Measurements from ENCODE around the gene KCTD4. TPM values are rescaled to one million over a fixed set of nuclear protein-coding genes. Genes with fewer than 3 reads are reported as not detected.
A peak's percentile ranks its signal among the peaks of the same experiment; 100 is the strongest.

The KCTD4 gene
- total and polyA plus RNA-seq, 11 donors: 0.08 to 0.75 (median 0.12) TPM; not detected in 8

DNA sequence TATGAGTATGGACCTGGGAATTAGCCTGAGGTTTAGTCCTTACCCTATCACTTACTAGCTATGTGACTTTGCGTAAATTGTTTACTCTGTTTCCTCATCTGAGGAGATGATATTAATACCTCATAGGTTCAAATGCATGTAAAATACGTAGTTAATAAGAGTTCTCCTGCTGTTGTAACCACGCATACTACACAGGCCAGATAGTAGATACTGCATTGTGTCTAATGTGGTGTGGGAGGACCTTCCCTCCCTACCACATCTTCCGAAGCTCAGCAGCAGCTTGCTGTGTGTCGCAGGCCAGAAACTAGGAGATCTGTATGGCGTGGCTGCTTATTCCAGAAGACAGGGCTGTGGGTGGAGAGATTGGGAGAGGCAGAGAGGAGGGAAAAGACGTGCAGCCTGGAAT, 57.5 kb downstream of the KCTD4 start:
- intact Hi-C loops (cut with DNase I): no loop called here
- H3K27ac ChIP-seq: peak overlapping the region in 7 of 12 donors; percentile 3 to 27 (median 12)
- peaks cover 0 to 13% (median 9%) of the 10 kb centered on the region in 9 donors for H3K36me3 ChIP-seq
- TF ChIP-seq, protein P1, sequence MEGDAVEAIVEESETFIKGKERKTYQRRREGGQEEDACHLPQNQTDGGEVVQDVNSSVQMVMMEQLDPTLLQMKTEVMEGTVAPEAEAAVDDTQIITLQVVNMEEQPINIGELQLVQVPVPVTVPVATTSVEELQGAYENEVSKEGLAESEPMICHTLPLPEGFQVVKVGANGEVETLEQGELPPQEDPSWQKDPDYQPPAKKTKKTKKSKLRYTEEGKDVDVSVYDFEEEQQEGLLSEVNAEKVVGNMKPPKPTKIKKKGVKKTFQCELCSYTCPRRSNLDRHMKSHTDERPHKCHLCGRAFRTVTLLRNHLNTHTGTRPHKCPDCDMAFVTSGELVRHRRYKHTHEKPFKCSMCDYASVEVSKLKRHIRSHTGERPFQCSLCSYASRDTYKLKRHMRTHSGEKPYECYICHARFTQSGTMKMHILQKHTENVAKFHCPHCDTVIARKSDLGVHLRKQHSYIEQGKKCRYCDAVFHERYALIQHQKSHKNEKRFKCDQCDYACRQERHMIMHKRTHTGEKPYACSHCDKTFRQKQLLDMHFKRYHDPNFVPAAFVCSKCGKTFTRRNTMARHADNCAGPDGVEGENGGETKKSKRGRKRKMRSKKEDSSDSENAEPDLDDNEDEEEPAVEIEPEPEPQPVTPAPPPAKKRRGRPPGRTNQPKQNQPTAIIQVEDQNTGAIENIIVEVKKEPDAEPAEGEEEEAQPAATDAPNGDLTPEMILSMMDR (IDR thresholded peaks at IDR 0.05): no peak
- no peak for TF ChIP-seq POLR2A (IDR thresholded peaks at IDR 0.05)
- no peaks in the 10 kb centered on the region for H3K27me3 ChIP-seq
- H3K4me3 ChIP-seq: no peak overlapping the region
- DNase-seq: no peak
- H3K4me1 ChIP-seq: peaks cover 0 to 14% (median 0%) of the 10 kb centered on the region in 12 donors
- 77 to 83% (median 79%) methylated on average over 7 of the region's 7 CpGs for WGBS, 4 donors
- H3K9me3 ChIP-seq: no peaks in the 10 kb centered on the region
- peak in 3 of 4 donors; percentile 23 to 66 (median 48) for ATAC-seq

Other genes with a start within 250 kb of the KCTD4 start
- gene NUFIP1, start 211.6 kb downstream of the KCTD4 start, total RNA-seq: 1 to 10 TPM; 2.1 to 4.9 (median 3.3) TPM
- gene NUFIP1, start 211.6 kb downstream of the KCTD4 start, polyA plus RNA-seq: 1 to 10 TPM; 1.4 to 2.4 TPM
- gene GPALPP1, start 211.5 kb downstream of the KCTD4 start, total RNA-seq: 10 to 100 TPM; 10.9 to 16.1 (median 13.4) TPM
- gene GPALPP1, start 211.5 kb downstream of the KCTD4 start, polyA plus RNA-seq: 1 to 10 TPM; 5.4 to 9.5 TPM
- gene GTF2F2, start 80.5 kb downstream of the KCTD4 start, total RNA-seq: 10 to 100 TPM; 17.7 to 25.4 (median 21.6) TPM
- 10 to 100 TPM; 17.9 to 22.8 TPM for gene GTF2F2, start 80.5 kb downstream of the KCTD4 start, polyA plus RNA-seq
- 1,000 to 10,000 TPM; 1,738 to 4,300 (median 3,888) TPM for gene TPT1, start 140.1 kb upstream of the KCTD4 start, total RNA-seq
- gene TPT1, start 140.1 kb upstream of the KCTD4 start, polyA plus RNA-seq: 1,000 to 10,000 TPM; 6,619 to 7,117 TPM
- gene SLC25A30, start 217.3 kb upstream of the KCTD4 start, total RNA-seq: 100 to 1,000 TPM in 6 of 9 donors, 10 to 100 TPM in 3; 56.9 to 208 (median 128) TPM
- gene SLC25A30, start 217.3 kb upstream of the KCTD4 start, polyA plus RNA-seq: 10 to 100 TPM; 27.9 to 51.6 TPM

Measured in heart left ventricle (tissue), 16 donors.